GM12864 (cell line): ENCODE results near the gene USHBP1.
A peak's percentile ranks its signal among the peaks of the same experiment; 100 is the strongest.

Source experiments
- DNase-seq: peaks from one replicate; pipeline ENCODE4 v3.0.0-alpha.2; 2011; ENCODE audit warnings: low read depth
- H3K4me3 ChIP-seq: 2 replicates; pipeline ENCODE4 v1.5.1; 2011; ENCODE audit warnings: mild to moderate bottlenecking, low read depth, low read length, control low read depth
- CTCF ChIP-seq: IDR thresholded peaks from 2 replicates; pipeline ENCODE4 v1.5.1; 2011; ENCODE audit warnings: low read depth, mild to moderate bottlenecking, moderate library complexity, low read length, control low read depth, inconsistent platforms; ENCODE audit errors: missing control alignments

Gene USHBP1

DNA sequence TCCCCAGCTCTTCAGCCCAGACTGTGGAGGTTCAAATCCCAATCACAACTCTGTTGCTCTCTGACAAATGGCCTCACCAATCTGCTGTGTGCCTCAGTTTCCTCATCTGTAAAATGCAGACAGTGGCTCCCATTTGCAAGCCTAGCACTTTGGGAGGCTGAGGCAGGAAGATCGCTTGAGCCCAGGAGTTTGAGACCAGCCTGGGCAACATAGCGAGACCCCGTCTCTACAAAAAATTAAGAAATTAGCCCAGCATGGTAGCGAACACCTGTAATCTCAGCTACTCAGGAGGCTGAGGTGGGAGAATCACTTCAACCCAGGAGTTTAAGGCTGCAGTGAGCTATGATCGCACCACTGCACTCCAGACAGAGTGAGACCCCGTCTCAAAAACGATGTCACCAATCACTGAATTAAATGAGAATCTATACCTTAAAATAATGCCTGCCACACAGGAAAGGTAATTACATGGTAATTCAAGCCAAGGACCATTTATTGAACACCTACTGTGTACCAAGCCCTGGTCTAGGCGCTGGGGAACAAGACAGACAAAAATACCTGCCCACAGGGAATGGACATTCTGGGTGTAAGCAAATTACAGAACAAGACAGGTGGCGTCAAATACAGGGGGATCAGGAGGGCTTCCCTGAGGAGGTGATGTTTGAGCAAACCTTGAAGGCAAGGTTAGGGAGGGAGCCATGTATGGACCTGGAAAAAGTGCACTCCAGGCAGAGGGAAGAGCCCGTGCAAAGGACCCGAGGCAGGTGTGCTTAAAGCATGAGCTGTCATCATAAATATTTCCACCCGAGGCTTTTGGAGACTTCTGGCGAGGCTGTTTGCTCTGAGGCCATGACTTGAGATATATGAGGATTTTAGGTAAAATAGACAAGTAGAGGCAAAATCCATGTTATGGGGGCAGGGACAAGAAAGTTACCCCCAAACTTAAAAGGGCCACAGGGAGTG, 26.5 kb downstream of the USHBP1 start:
- no peak for DNase-seq
- no peak for TF ChIP-seq CTCF

GRCh38 chr19:17236811-17237543, 27.6 kb downstream of the USHBP1 start:
- H3K4me3 ChIP-seq: no peak overlapping the region
- no peak for DNase-seq
- TF ChIP-seq CTCF: no peak

More for the DNA sequence above, 26.5 kb downstream of the USHBP1 start:
- H3K4me3 ChIP-seq: no peak overlapping the region

- TF ChIP-seq CTCF: no peak
- DNase-seq: no peak
- H3K4me3 ChIP-seq: peak overlapping the region; percentile 61
Observed at GRCh38 chr19:17235971-17236777, 28.4 kb downstream of the USHBP1 start.

GRCh38 chr19:17235300-17235970, 29.1 kb downstream of the USHBP1 start:
- H3K4me3 ChIP-seq: peak overlapping the region; percentile 61
- peak; percentile 30 for DNase-seq
- peak; percentile 64 for TF ChIP-seq CTCF

GRCh38 chr19:17234911-17235299, 29.6 kb downstream of the USHBP1 start:
- no peak for TF ChIP-seq CTCF
- peak overlapping the region; percentile 61 for H3K4me3 ChIP-seq
- no peak for DNase-seq

- no peak overlapping the region for H3K4me3 ChIP-seq
- no peak for DNase-seq
- no peak for TF ChIP-seq CTCF
Observed at GRCh38 chr19:17232258-17232657, 32.3 kb downstream of the USHBP1 start.
